SU-DHL-6 (cell line): Measurements from ENCODE around the gene ALG5.

Source experiments
- EZH2phosphoT487 ChIP-seq: fragments of 200-600 bp; sonication (generic), shearing (Covaris generic); conservative IDR thresholded peaks from 2 replicates; pipeline ENCODE4 v1.6.1; 2018; ENCODE audit warnings: mild to moderate bottlenecking, antibody characterized with exemption, low read length, moderate library complexity, mixed read lengths
- TF ChIP-seq, protein P1 (sequence below): fragments of 200-600 bp; sonication (generic); IDR thresholded peaks from one replicate; pipeline ENCODE4 v1.5.1; 2017; ENCODE audit warnings: antibody characterized with exemption, mild to moderate bottlenecking, low read length, moderate library complexity; ENCODE audit not compliant: insufficient read depth, poor library complexity, severe bottlenecking

DNA sequence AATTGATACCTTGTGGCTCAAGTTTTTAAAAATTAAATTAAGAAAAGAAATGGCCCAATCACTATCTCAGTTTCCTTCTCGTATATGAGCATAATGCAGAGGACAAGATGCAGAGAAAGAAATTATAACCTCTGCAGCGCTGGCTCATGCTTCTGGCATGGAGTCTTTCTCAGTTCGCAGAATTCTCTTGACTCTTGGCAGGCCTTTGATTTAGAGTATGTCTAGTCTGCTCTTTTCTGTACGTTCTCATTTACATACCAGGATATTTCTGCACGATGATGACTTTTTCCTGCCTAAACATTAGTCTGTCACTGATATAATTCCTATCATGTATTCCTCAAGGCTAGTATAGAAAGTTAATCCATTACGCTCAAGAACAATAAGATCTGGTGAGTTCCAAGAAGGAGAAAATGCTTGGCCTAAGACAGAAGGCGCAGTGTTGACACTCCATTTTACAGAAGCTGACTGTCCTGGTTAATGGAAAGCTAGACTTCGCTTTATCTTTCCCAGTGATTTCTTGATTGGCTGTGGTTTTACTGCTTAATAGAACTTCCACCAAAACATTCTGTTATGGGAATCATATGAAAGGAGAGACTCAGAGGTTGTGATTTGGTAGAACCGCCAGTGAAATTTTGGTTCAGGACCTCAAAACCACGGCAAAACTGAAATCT, 77.4 kb downstream of the ALG5 start:
- TF ChIP-seq, protein P1, sequence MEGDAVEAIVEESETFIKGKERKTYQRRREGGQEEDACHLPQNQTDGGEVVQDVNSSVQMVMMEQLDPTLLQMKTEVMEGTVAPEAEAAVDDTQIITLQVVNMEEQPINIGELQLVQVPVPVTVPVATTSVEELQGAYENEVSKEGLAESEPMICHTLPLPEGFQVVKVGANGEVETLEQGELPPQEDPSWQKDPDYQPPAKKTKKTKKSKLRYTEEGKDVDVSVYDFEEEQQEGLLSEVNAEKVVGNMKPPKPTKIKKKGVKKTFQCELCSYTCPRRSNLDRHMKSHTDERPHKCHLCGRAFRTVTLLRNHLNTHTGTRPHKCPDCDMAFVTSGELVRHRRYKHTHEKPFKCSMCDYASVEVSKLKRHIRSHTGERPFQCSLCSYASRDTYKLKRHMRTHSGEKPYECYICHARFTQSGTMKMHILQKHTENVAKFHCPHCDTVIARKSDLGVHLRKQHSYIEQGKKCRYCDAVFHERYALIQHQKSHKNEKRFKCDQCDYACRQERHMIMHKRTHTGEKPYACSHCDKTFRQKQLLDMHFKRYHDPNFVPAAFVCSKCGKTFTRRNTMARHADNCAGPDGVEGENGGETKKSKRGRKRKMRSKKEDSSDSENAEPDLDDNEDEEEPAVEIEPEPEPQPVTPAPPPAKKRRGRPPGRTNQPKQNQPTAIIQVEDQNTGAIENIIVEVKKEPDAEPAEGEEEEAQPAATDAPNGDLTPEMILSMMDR, result no peak
- no peak for TF ChIP-seq EZH2phosphoT487
